Measurements from ENCODE around the gene BTN3A1.

The BTN3A1 gene

GRCh38 chr6:26388441-26388840, 13.6 kb upstream of the BTN3A1 start:
- H3K27me3 ChIP-seq (ENCODE audit: insufficient read depth, insufficient read length), result no peaks in the 10 kb centered on the region
- no peak for DNase-seq (ENCODE audit: low read depth, low spot score)
- TF ChIP-seq SUZ12 (IDR thresholded peaks at IDR 0.05; ENCODE audit: extremely low read depth, insufficient read depth, insufficient read length) (no peak), ZNF274 (IDR thresholded peaks at IDR 0.05; ENCODE audit: low read depth, low read length) (no peak), YY1 (IDR thresholded peaks at IDR 0.05; ENCODE audit: insufficient read depth, insufficient read length) (no peak)
- no peak overlapping the region for H3K4me3 ChIP-seq (ENCODE audit: insufficient read length, low read depth)
- no peaks in the 10 kb centered on the region for H3K9me3 ChIP-seq (ENCODE audit: insufficient read depth, low read length)
- peaks cover 23% of the 10 kb centered on the region for H3K36me3 ChIP-seq (ENCODE audit: insufficient read depth, insufficient read length, low read length)
- no peak overlapping the region for H3K9ac ChIP-seq (ENCODE audit: insufficient read length, low read depth)
- peaks cover 2% of the 10 kb centered on the region for H3K4me1 ChIP-seq (ENCODE audit: insufficient read depth, insufficient read length)

- Histone ChIP-seq H3K9ac (ENCODE audit: insufficient read length, low read depth) (no peak overlapping the region), H3K36me3 (ENCODE audit: insufficient read depth, insufficient read length, low read length) (peaks cover 23% of the 10 kb centered on the region), H3K27me3 (ENCODE audit: insufficient read depth, insufficient read length) (no peaks in the 10 kb centered on the region), H3K4me3 (ENCODE audit: insufficient read length, low read depth) (no peak overlapping the region), H3K4me1 (ENCODE audit: insufficient read depth, insufficient read length) (peaks cover 2% of the 10 kb centered on the region), H3K9me3 (ENCODE audit: insufficient read depth, low read length) (no peaks in the 10 kb centered on the region)
- no peak for DNase-seq (ENCODE audit: low read depth, low spot score)
- TF ChIP-seq SUZ12 (IDR thresholded peaks at IDR 0.05; ENCODE audit: extremely low read depth, insufficient read depth, insufficient read length) (no peak), ZNF274 (IDR thresholded peaks at IDR 0.05; ENCODE audit: low read depth, low read length) (no peak), YY1 (IDR thresholded peaks at IDR 0.05; ENCODE audit: insufficient read depth, insufficient read length) (no peak)
Measured at GRCh38 chr6:26389349-26389894, 12.7 kb upstream of the BTN3A1 start.

- H3K9me3 ChIP-seq (ENCODE audit: insufficient read depth, low read length), result no peaks in the 10 kb centered on the region
- no peaks in the 10 kb centered on the region for H3K27me3 ChIP-seq (ENCODE audit: insufficient read depth, insufficient read length)
- DNase-seq (ENCODE audit: low read depth, low spot score), result no peak
- H3K9ac ChIP-seq (ENCODE audit: insufficient read length, low read depth), result no peak overlapping the region
- peaks cover 23% of the 10 kb centered on the region for H3K36me3 ChIP-seq (ENCODE audit: insufficient read depth, insufficient read length, low read length)
- H3K4me3 ChIP-seq (ENCODE audit: insufficient read length, low read depth), result no peak overlapping the region
- H3K4me1 ChIP-seq (ENCODE audit: insufficient read depth, insufficient read length), result peaks cover 2% of the 10 kb centered on the region
- TF ChIP-seq SUZ12 (IDR thresholded peaks at IDR 0.05; ENCODE audit: extremely low read depth, insufficient read depth, insufficient read length) (no peak), YY1 (IDR thresholded peaks at IDR 0.05; ENCODE audit: insufficient read depth, insufficient read length) (no peak), ZNF274 (IDR thresholded peaks at IDR 0.05; ENCODE audit: low read depth, low read length) (no peak)
Measured at GRCh38 chr6:26390531-26390930, 11.5 kb upstream of the BTN3A1 start.

GRCh38 chr6:26392932-26393636, 9.0 kb upstream of the BTN3A1 start:
- DNase-seq (ENCODE audit: low read depth, low spot score), result no peak
- H3K9me3 ChIP-seq (ENCODE audit: insufficient read depth, low read length), result no peaks in the 10 kb centered on the region
- peaks cover 23% of the 10 kb centered on the region for H3K36me3 ChIP-seq (ENCODE audit: insufficient read depth, insufficient read length, low read length)
- H3K4me3 ChIP-seq (ENCODE audit: insufficient read length, low read depth), result no peak overlapping the region
- TF ChIP-seq ZNF274 (IDR thresholded peaks at IDR 0.05; ENCODE audit: low read depth, low read length) (no peak), SUZ12 (IDR thresholded peaks at IDR 0.05; ENCODE audit: extremely low read depth, insufficient read depth, insufficient read length) (no peak), YY1 (IDR thresholded peaks at IDR 0.05; ENCODE audit: insufficient read depth, insufficient read length) (no peak)
- no peak overlapping the region for H3K9ac ChIP-seq (ENCODE audit: insufficient read length, low read depth)
- H3K4me1 ChIP-seq (ENCODE audit: insufficient read depth, insufficient read length), result no peaks in the 10 kb centered on the region
- H3K27me3 ChIP-seq (ENCODE audit: insufficient read depth, insufficient read length), result no peaks in the 10 kb centered on the region

- no peaks in the 10 kb centered on the region for H3K9me3 ChIP-seq (ENCODE audit: insufficient read depth, low read length)
- H3K4me3 ChIP-seq (ENCODE audit: insufficient read length, low read depth), result no peak overlapping the region
- peaks cover 23% of the 10 kb centered on the region for H3K36me3 ChIP-seq (ENCODE audit: insufficient read depth, insufficient read length, low read length)
- no peak overlapping the region for H3K9ac ChIP-seq (ENCODE audit: insufficient read length, low read depth)
- no peaks in the 10 kb centered on the region for H3K27me3 ChIP-seq (ENCODE audit: insufficient read depth, insufficient read length)
- DNase-seq (ENCODE audit: low read depth, low spot score), result no peak
- no peak for TF ChIP-seq ZNF274 (IDR thresholded peaks at IDR 0.05; ENCODE audit: low read depth, low read length)
- TF ChIP-seq SUZ12 (IDR thresholded peaks at IDR 0.05; ENCODE audit: extremely low read depth, insufficient read depth, insufficient read length), result no peak
- TF ChIP-seq YY1 (IDR thresholded peaks at IDR 0.05; ENCODE audit: insufficient read depth, insufficient read length), result no peak
- no peaks in the 10 kb centered on the region for H3K4me1 ChIP-seq (ENCODE audit: insufficient read depth, insufficient read length)
Measured at GRCh38 chr6:26394289-26394688, 7.8 kb upstream of the BTN3A1 start.

- Histone ChIP-seq H3K4me3 (ENCODE audit: insufficient read length, low read depth) (no peak overlapping the region), H3K4me1 (ENCODE audit: insufficient read depth, insufficient read length) (no peaks in the 10 kb centered on the region), H3K9me3 (ENCODE audit: insufficient read depth, low read length) (no peaks in the 10 kb centered on the region), H3K36me3 (ENCODE audit: insufficient read depth, insufficient read length, low read length) (no peaks in the 10 kb centered on the region), H3K9ac (ENCODE audit: insufficient read length, low read depth) (no peak overlapping the region), H3K27me3 (ENCODE audit: insufficient read depth, insufficient read length) (no peaks in the 10 kb centered on the region)
- DNase-seq (ENCODE audit: low read depth, low spot score), result no peak
- no peak for TF ChIP-seq SUZ12 (IDR thresholded peaks at IDR 0.05; ENCODE audit: extremely low read depth, insufficient read depth, insufficient read length)
- no peak for TF ChIP-seq YY1 (IDR thresholded peaks at IDR 0.05; ENCODE audit: insufficient read depth, insufficient read length)
- TF ChIP-seq ZNF274 (IDR thresholded peaks at IDR 0.05; ENCODE audit: low read depth, low read length), result no peak
Measured at GRCh38 chr6:26398555-26398954, 3.5 kb upstream of the BTN3A1 start.

GRCh38 chr6:26400626-26401025, 1.4 kb upstream of the BTN3A1 start:
- H3K9ac ChIP-seq (ENCODE audit: insufficient read length, low read depth), result no peak overlapping the region
- no peak for DNase-seq (ENCODE audit: low read depth, low spot score)
- no peaks in the 10 kb centered on the region for H3K27me3 ChIP-seq (ENCODE audit: insufficient read depth, insufficient read length)
- no peaks in the 10 kb centered on the region for H3K9me3 ChIP-seq (ENCODE audit: insufficient read depth, low read length)
- TF ChIP-seq SUZ12 (IDR thresholded peaks at IDR 0.05; ENCODE audit: extremely low read depth, insufficient read depth, insufficient read length), result no peak
- no peak for TF ChIP-seq ZNF274 (IDR thresholded peaks at IDR 0.05; ENCODE audit: low read depth, low read length)
- TF ChIP-seq YY1 (IDR thresholded peaks at IDR 0.05; ENCODE audit: insufficient read depth, insufficient read length), result no peak
- no peak overlapping the region for H3K4me3 ChIP-seq (ENCODE audit: insufficient read length, low read depth)
- no peaks in the 10 kb centered on the region for H3K36me3 ChIP-seq (ENCODE audit: insufficient read depth, insufficient read length, low read length)
- H3K4me1 ChIP-seq (ENCODE audit: insufficient read depth, insufficient read length), result no peaks in the 10 kb centered on the region

Data from NT2/D1 (cell line).